ENCODE data around the gene BPI. TPM values are rescaled to one million over a fixed set of nuclear protein-coding genes. Genes with fewer than 3 reads are reported as not detected.

Gene BPI
- total RNA-seq, 1 experiment from 2014 or later: not detected

- Histone ChIP-seq H3T11ph (ENCODE audit: low read length) (no peak overlapping the region), H3K9ac (ENCODE audit: extremely low read depth, insufficient read length, low read length) (no peak overlapping the region), H2BK12ac (ENCODE audit: insufficient read length, low read depth, low read length) (no peak overlapping the region), H2AK5ac (ENCODE audit: insufficient read length, low read length) (no peak overlapping the region), H3K27me3 (ENCODE audit: insufficient read depth, low read length) (no peaks in the 10 kb centered on the region), H4K20me1 (ENCODE audit: control insufficient read depth, insufficient read depth, insufficient read length) (no peaks in the 10 kb centered on the region), H4K5ac (ENCODE audit: insufficient read length, low read depth, low read length) (no peak overlapping the region), H3K9me3 (ENCODE audit: control insufficient read depth, low read depth, low read length) (no peaks in the 10 kb centered on the region), H3K4ac (ENCODE audit: low read depth, low read length) (no peak overlapping the region), H3K14ac (ENCODE audit: insufficient read depth, low read length) (no peak overlapping the region), H2BK120ac (ENCODE audit: low read depth, low read length, poor library complexity, severe bottlenecking) (no peak overlapping the region), H3K79me1 (ENCODE audit: insufficient read depth, low read depth, low read length, poor library complexity, severe bottlenecking) (no peaks in the 10 kb centered on the region), H3K4me1 (ENCODE audit: insufficient read depth, low read length) (no peaks in the 10 kb centered on the region), H3K23ac (ENCODE audit: insufficient read length, low read depth, low read length) (no peak overlapping the region), H2BK20ac (ENCODE audit: low read depth, low read length, poor library complexity, severe bottlenecking) (no peak overlapping the region), H4K8ac (replicated peaks; ENCODE audit: insufficient read length, low read depth, low read length) (no peak overlapping the region), H3K4me2 (ENCODE audit: insufficient read depth, insufficient read length, low read length) (no peak overlapping the region), H3K79me2 (ENCODE audit: insufficient read depth, low read length) (no peaks in the 10 kb centered on the region), H2AFZ (ENCODE audit: low read length) (no peak overlapping the region), H2BK5ac (ENCODE audit: insufficient read length, low read length) (no peak overlapping the region), H3K56ac (ENCODE audit: insufficient read length, low read depth, low read length) (no peak overlapping the region), H2BK15ac (ENCODE audit: low read depth, low read length) (no peak overlapping the region), H4K91ac (ENCODE audit: insufficient read length, low read depth, low read length) (no peak overlapping the region), H3K27ac (ENCODE audit: insufficient read length, low read depth, low read length) (no peak overlapping the region), H3K18ac (ENCODE audit: insufficient read length, low read depth, low read length) (no peak overlapping the region), H3K23me2 (ENCODE audit: insufficient read length, low read depth, low read length, poor library complexity, severe bottlenecking) (no peaks in the 10 kb centered on the region)
- TF ChIP-seq CTCF (conservative IDR thresholded peaks at IDR 0.05): no peak
- H3K4me3 Mint-ChIP-seq: no peak overlapping the region
- H3K27me3 Mint-ChIP-seq (ENCODE audit: low read depth): peaks cover 3% of the 10 kb centered on the region
- no peak for DNase-seq
- no peaks in the 10 kb centered on the region for H3K36me3 Mint-ChIP-seq (ENCODE audit: insufficient read depth in 1 of 3, low read depth in 3 of 3)
- WGBS (ENCODE audit: extremely low coverage, insufficient read length, low lambda C conversion rate): no CpG with 5 or more reads among the region's 4 CpGs
- no peaks in the 10 kb centered on the region for H3K9me3 Mint-ChIP-seq
- H3K27ac Mint-ChIP-seq: no peak overlapping the region
- peaks cover 5 to 15% of the 10 kb centered on the region in 2 experiments for H3K4me1 Mint-ChIP-seq
Measured at GRCh38 chr20:38305541-38305940, 1.6 kb downstream of the BPI start.
